Upper lobe of left lung (tissue), 4 donors: ENCODE results near the gene SORBS1.

Experiments used
- CTCF ChIP-seq, 6 experiments: fragments of 450-650 bp in 4 of 6; fragments of 200-600 bp in 2 of 6; sonication (generic) in 2 of 6; IDR thresholded peaks; one replicate each; pipeline ENCODE4 v1.5.1; 2016 to 2019; ENCODE audit warnings: antibody characterized with exemption in 6 of 6
- POLR2A ChIP-seq, 4 donors: fragments of 450-650 bp; IDR thresholded peaks; one replicate each; pipeline ENCODE4 v1.5.1; 2016 to 2017; ENCODE audit warnings: antibody characterized with exemption in 4 of 4, mild to moderate bottlenecking in 2 of 4

DNA sequence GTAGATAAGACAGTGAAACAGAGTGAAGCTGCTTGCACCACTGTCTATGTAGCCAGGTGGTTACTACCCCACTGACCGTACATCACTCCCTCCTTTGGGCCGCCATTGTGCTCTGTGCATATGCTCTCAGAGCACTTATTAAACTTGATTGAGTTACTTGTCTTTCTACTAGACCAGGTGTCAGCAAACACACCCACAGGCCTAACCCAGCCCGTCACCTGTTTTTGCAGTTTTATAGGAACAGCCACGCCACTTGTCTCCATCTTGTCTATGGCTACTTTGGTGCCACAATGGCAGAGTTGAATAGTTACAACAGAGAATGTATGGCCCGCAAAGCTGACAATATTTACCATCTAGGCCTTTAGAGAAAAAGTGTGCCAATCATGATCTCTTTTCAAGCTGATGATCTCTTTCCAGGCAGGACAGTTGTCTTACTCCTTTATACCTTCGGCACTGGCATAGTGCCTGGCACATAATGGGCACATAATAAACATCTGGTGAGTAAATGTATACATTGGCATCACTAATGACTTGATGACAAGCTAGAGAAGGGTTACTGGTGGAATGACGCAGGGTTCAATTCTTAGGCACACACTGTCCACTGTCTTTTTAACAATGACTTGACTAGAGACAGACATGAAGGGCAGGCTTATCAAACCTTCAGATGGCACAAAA, 36.7 kb downstream of the SORBS1 start:
- TF ChIP-seq CTCF (IDR thresholded peaks at IDR 0.05) (no peak), POLR2A (IDR thresholded peaks at IDR 0.05) (no peak)
